ENCODE data around the gene DYDC2.

The DYDC2 gene

GRCh38 chr10:80322711-80323110 is 33.9 kb upstream of the DYDC2 start:
- TF ChIP-seq SPI1 (IDR thresholded peaks at IDR 0.05; ENCODE audit: low read depth, low read length) (no peak), POLR2A (IDR thresholded peaks at IDR 0.05; ENCODE audit: low read depth, low read length) (no peak), POU2F2 (IDR thresholded peaks at IDR 0.05; ENCODE audit: low read depth, low read length) (no peak), PAX5 (IDR thresholded peaks at IDR 0.05; ENCODE audit: insufficient read depth, low read length, severe bottlenecking) (no peak), TAF1 (IDR thresholded peaks at IDR 0.05; ENCODE audit: low read depth, low read length) (no peak), POLR2AphosphoS5 (IDR thresholded peaks at IDR 0.05; ENCODE audit: low read depth, low read length) (no peak)
- FAIRE-seq (no peak), DNase-seq (ENCODE audit: insufficient read length, low spot score) (no peak)

- DNase-seq (ENCODE audit: insufficient read length, low spot score) (no peak), FAIRE-seq (no peak)
- TF ChIP-seq POLR2AphosphoS5 (IDR thresholded peaks at IDR 0.05; ENCODE audit: low read depth, low read length) (no peak), SPI1 (IDR thresholded peaks at IDR 0.05; ENCODE audit: low read depth, low read length) (no peak), POU2F2 (IDR thresholded peaks at IDR 0.05; ENCODE audit: low read depth, low read length) (no peak), TAF1 (IDR thresholded peaks at IDR 0.05; ENCODE audit: low read depth, low read length) (no peak), POLR2A (IDR thresholded peaks at IDR 0.05; ENCODE audit: low read depth, low read length) (no peak), PAX5 (IDR thresholded peaks at IDR 0.05; ENCODE audit: insufficient read depth, low read length, severe bottlenecking) (no peak)
These were observed 33.3 kb upstream of the DYDC2 start for GRCh38 chr10:80323311-80323710.

GRCh38 chr10:80324086-80324485 is 32.5 kb upstream of the DYDC2 start:
- TF ChIP-seq TAF1 (IDR thresholded peaks at IDR 0.05; ENCODE audit: low read depth, low read length) (no peak), POLR2A (IDR thresholded peaks at IDR 0.05; ENCODE audit: low read depth, low read length) (no peak), PAX5 (IDR thresholded peaks at IDR 0.05; ENCODE audit: insufficient read depth, low read length, severe bottlenecking) (no peak)
- DNase-seq (ENCODE audit: insufficient read length, low spot score) = no peak
- no peak for FAIRE-seq

DNA sequence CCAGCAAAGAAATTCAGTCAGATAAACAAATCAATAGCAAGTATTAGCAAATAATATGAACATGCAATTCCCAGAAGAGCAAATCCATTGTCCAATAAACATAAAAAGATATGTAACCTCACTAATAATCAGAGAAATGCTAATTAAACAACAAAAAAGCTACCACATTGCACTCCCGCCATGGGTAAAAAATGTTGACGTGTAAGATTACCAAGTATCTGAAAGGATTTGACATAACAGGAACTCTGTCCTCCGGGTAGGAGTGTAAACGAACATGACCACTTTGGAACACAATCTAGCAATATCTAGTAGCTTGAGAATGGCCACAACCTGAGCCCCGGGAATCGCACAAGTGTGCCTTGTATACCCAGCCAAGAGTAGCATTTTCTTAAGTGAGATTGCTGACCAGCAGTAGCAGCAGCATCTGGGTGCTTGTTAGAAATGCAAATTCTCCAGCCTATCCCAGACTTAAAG is 31.7 kb upstream of the DYDC2 start:
- TF ChIP-seq PAX5 (IDR thresholded peaks at IDR 0.05; ENCODE audit: insufficient read depth, low read length, severe bottlenecking) = no peak
- no peak for TF ChIP-seq POLR2A (IDR thresholded peaks at IDR 0.05; ENCODE audit: low read depth, low read length)
- no peak for TF ChIP-seq POLR2AphosphoS5 (IDR thresholded peaks at IDR 0.05; ENCODE audit: low read depth, low read length)
- TF ChIP-seq SPI1 (IDR thresholded peaks at IDR 0.05; ENCODE audit: low read depth, low read length) = no peak
- no peak for TF ChIP-seq POU2F2 (IDR thresholded peaks at IDR 0.05; ENCODE audit: low read depth, low read length)
- TF ChIP-seq TAF1 (IDR thresholded peaks at IDR 0.05; ENCODE audit: low read depth, low read length) = no peak
- no peak for DNase-seq (ENCODE audit: insufficient read length, low spot score)
- no peak for FAIRE-seq

DNA sequence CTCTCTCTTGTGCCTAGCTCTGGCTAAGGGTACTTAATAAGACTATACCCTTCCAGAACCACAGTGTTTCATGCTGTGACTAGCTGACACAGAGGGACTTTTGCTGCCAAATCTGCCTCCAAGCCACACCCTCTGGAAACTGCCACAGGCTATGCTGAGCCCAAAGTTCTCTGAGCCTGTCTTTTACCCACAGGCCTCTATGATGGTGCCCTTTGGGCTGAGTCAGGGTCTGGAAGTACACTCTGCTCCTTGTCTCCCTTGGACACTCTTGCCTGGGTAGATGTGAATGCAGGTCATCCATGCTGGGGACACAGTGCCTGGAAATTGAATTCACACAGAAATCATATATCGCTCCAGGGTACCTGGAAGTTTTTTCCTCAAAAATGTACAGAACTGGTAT is 22.6 kb upstream of the DYDC2 start:
- DNase-seq (ENCODE audit: insufficient read length, low spot score) (no peak), FAIRE-seq (no peak)
- no peak for TF ChIP-seq POLR2A (IDR thresholded peaks at IDR 0.05; ENCODE audit: low read depth, low read length)
- no peak for TF ChIP-seq POLR2AphosphoS5 (IDR thresholded peaks at IDR 0.05; ENCODE audit: low read depth, low read length)
- no peak for TF ChIP-seq TAF1 (IDR thresholded peaks at IDR 0.05; ENCODE audit: low read depth, low read length)
- no peak for TF ChIP-seq POU2F2 (IDR thresholded peaks at IDR 0.05; ENCODE audit: low read depth, low read length)
- TF ChIP-seq PAX5 (IDR thresholded peaks at IDR 0.05; ENCODE audit: insufficient read depth, low read length, severe bottlenecking) = no peak
- TF ChIP-seq SPI1 (IDR thresholded peaks at IDR 0.05; ENCODE audit: low read depth, low read length) = no peak

GRCh38 chr10:80344276-80344675 is 12.3 kb upstream of the DYDC2 start:
- DNase-seq (ENCODE audit: insufficient read length, low spot score) = no peak
- no peak for FAIRE-seq
- TF ChIP-seq POLR2A (IDR thresholded peaks at IDR 0.05; ENCODE audit: low read depth, low read length) = no peak
- no peak for TF ChIP-seq PAX5 (IDR thresholded peaks at IDR 0.05; ENCODE audit: insufficient read depth, low read length, severe bottlenecking)
- no peak for TF ChIP-seq POLR2AphosphoS5 (IDR thresholded peaks at IDR 0.05; ENCODE audit: low read depth, low read length)
- no peak for TF ChIP-seq SPI1 (IDR thresholded peaks at IDR 0.05; ENCODE audit: low read depth, low read length)

DNA sequence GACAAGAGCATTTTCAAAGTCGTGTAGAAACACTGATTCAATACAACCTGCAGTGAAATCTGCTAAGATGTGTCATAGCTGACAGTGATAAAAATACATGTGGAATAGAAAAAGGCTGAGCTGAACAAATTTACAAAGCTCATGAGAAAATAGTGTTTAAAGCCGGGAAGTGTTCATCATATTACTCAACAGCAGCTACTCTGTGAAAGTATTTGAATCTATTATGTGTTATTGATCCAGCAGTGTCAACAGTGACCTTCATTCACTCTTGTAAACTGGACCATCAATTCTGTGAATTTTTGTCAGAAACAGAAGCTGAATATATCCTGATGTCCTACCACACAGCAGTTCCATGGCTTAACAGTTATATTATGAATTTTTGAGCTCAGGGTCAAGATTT is 11.7 kb upstream of the DYDC2 start:
- TF ChIP-seq TAF1 (IDR thresholded peaks at IDR 0.05; ENCODE audit: low read depth, low read length) = no peak
- no peak for TF ChIP-seq POU2F2 (IDR thresholded peaks at IDR 0.05; ENCODE audit: low read depth, low read length)
- TF ChIP-seq POLR2A (IDR thresholded peaks at IDR 0.05; ENCODE audit: low read depth, low read length) = no peak
- no peak for TF ChIP-seq SPI1 (IDR thresholded peaks at IDR 0.05; ENCODE audit: low read depth, low read length)
- DNase-seq (ENCODE audit: insufficient read length, low spot score) (no peak), FAIRE-seq (no peak)

DNA sequence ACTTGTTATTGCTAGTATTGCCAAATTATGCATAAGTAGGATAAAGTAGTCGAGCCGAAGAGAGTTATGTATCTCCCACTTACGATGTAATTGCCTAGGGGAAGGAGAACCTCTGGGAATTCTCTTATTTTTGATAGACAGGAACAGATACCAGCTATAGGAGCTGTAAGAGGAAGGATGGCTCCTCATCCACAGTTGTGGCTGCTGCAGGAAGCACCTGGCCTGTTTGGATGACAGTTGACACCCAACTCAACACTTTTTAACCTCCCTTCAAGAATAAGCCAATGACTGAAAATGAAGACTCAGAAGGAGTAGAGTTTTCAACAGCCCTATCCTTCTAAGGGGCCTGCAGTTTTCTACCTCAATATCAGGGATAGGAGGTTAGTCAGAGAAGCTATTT is 6.3 kb upstream of the DYDC2 start:
- TF ChIP-seq TAF1 (IDR thresholded peaks at IDR 0.05; ENCODE audit: low read depth, low read length) (no peak), POLR2AphosphoS5 (IDR thresholded peaks at IDR 0.05; ENCODE audit: low read depth, low read length) (no peak), SPI1 (IDR thresholded peaks at IDR 0.05; ENCODE audit: low read depth, low read length) (no peak), PAX5 (IDR thresholded peaks at IDR 0.05; ENCODE audit: insufficient read depth, low read length, severe bottlenecking) (no peak), POLR2A (IDR thresholded peaks at IDR 0.05; ENCODE audit: low read depth, low read length) (no peak), POU2F2 (IDR thresholded peaks at IDR 0.05; ENCODE audit: low read depth, low read length) (no peak)
- no peak for FAIRE-seq

GRCh38 chr10:80351220-80351619 is 5.4 kb upstream of the DYDC2 start:
- FAIRE-seq (no peak), DNase-seq (ENCODE audit: insufficient read length, low spot score) (no peak)
- TF ChIP-seq POU2F2 (IDR thresholded peaks at IDR 0.05; ENCODE audit: low read depth, low read length) (no peak), SPI1 (IDR thresholded peaks at IDR 0.05; ENCODE audit: low read depth, low read length) (no peak), POLR2A (IDR thresholded peaks at IDR 0.05; ENCODE audit: low read depth, low read length) (no peak), TAF1 (IDR thresholded peaks at IDR 0.05; ENCODE audit: low read depth, low read length) (no peak)

More for the DNA sequence above, 6.3 kb upstream of the DYDC2 start:
- DNase-seq (ENCODE audit: insufficient read length, low spot score) = no peak

DNA sequence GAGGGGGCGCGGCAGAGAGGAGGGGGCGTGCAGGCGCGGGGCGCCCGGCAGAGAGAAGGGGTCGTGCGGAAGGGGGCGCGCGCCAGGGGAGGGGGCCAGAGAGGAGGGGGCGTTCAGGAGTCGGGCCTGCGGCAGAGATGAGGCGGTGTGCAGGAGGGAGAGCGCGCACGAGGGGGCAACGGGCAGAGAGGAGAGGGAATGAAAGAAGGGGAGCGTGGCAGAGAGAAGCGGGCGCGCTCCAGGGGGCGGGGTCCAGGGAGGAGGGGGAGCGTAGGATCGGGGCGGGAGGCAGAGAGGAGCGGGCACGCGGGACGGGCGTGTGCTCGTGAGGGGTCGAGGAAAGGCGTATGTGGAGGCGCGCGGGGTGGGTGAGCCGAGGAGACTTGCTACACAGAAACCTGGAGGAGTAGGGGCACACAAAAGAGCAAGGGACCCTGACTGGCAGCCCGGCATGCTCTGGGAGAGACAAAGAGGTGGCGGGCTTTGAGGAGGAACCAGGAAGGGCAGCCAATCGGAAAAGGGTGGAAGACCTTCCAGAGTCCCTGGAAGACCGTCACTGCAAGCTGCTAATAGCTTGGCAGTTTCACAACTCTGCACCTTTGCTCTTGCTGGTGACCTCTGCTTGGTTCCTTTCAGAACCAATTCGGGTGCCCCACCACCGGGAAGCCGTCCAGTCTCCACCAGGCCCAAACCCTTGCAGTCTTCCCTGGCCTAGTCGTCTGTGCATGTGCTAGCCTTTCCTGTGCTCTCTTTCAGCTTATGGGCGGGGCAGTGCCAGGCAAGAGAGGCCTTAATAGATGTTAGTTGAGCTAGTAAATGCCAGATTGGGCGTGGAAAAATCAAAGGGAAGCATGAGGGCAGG is 639 bp downstream of the DYDC2 start:
- no peak for FAIRE-seq
- no peak for DNase-seq (ENCODE audit: insufficient read length, low spot score)

More for the DNA sequence above, 639 bp downstream of the DYDC2 start:
- TF ChIP-seq PAX5 (IDR thresholded peaks at IDR 0.05; ENCODE audit: insufficient read depth, low read length, severe bottlenecking) (no peak), POU2F2 (IDR thresholded peaks at IDR 0.05; ENCODE audit: low read depth, low read length) (no peak), POLR2A (IDR thresholded peaks at IDR 0.05; ENCODE audit: low read depth, low read length) (no peak), SPI1 (IDR thresholded peaks at IDR 0.05; ENCODE audit: low read depth, low read length) (no peak), POLR2AphosphoS5 (IDR thresholded peaks at IDR 0.05; ENCODE audit: low read depth, low read length) (no peak), TAF1 (IDR thresholded peaks at IDR 0.05; ENCODE audit: low read depth, low read length) (no peak)
